GM18526 (cell line): Measurements from ENCODE around the gene JAZF1.

ENCODE experiments used
- POLR2A ChIP-seq: IDR thresholded peaks from 3 replicates; pipeline ENCODE4 v1.6.1; 2011; ENCODE audit not compliant: insufficient read length; ENCODE audit errors: extremely low read depth

The JAZF1 gene

GRCh38 chr7:27901028-27901760, 279.4 kb downstream of the JAZF1 start:
- no peak for TF ChIP-seq POLR2A

DNA sequence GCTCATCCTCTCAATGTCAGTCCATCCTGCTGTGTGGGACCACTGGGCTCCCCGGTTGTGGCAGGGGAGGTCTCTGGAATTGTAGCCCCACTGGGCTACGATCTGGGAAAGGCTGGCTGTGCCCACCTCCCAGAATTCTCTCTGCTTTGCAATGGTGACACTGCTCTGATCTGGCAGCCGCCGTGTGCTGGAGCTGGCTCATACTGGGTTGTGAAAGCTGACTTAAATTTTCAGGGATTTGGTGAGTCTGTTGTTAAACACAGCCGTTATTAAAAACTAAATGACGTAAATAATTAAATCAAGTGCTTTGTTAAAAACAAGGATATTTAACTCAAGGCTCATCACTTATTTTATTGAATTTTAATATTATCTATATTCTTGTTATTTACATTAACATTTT, 280.6 kb downstream of the JAZF1 start:
- TF ChIP-seq POLR2A = no peak

DNA sequence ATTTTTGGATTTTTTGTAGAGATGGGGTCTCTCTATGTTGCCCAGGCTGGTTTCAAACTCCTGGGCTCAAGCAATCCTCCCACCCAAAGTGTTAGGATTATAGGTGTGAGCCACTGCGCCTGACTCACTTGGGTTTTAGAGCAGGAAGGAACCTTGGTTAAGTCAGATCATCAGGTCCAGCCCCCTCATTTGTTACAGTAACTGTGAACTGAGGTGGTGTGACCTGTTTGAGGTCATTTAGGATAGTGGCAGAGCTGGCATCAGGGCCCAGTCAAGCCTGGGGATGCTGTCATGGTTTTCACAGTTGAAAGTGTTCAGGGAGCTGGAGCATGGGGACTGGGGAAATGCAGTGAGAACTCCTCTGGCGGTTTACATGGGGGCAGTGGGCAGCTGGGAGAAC, 281.0 kb downstream of the JAZF1 start:
- TF ChIP-seq POLR2A = no peak

DNA sequence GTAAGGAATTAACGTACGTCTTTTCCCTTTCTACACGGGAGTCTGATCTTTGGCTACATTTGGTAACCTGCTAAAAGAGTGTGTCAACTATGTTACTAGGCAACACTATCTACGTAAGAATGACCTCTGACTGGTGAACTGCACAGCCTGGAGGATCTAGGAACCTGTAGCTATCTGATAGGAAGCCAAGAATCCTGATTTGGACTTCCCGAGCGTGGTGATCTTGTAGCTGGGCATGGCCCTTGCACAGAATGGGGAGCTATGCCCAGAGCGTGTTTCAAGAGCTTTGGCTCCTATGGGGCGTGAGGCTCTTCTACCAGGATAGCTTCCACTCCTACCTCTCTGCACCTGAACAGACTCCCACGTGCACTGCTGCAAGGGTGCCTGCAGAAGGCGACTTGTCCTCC, 283.2 kb downstream of the JAZF1 start:
- TF ChIP-seq POLR2A = no peak

DNA sequence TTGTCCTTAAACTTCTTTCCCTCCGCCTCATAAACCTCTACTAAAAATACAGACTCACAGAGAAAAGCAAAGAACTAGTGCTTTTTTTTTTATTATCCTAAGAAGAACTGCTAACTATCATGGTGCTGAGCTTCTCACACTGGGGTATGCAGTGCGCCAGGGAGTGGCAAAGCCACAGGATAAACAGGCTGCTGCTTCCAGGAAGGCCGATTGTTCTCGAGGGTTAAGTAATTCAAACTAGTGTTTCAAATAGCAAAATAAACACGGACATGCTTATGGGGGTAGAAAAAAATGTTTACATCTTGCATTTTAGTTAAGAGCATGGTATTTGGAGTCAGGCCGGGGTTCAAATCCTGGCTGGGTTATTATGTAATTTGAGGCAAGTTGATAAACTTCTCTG, 283.6 kb downstream of the JAZF1 start:
- no peak for TF ChIP-seq POLR2A

DNA sequence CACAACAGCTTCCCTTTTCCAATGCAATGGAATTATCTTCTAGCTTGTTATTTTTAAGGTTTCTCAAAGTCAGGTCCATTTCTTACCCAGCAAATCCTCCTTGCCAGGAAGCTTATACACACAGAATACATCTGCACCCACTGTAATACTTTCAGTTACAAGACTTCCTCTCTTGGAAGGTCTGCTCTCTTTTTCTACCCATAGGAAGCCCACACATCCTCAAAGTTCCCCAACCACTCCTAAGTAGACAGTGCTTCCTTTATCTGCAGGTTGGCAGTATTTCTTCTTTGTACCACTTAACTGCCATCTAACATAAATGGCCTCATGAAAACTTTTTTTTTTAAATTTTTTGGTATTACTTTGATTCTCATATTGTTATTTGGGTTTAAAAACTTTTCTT, 285.0 kb downstream of the JAZF1 start:
- TF ChIP-seq POLR2A = no peak

DNA sequence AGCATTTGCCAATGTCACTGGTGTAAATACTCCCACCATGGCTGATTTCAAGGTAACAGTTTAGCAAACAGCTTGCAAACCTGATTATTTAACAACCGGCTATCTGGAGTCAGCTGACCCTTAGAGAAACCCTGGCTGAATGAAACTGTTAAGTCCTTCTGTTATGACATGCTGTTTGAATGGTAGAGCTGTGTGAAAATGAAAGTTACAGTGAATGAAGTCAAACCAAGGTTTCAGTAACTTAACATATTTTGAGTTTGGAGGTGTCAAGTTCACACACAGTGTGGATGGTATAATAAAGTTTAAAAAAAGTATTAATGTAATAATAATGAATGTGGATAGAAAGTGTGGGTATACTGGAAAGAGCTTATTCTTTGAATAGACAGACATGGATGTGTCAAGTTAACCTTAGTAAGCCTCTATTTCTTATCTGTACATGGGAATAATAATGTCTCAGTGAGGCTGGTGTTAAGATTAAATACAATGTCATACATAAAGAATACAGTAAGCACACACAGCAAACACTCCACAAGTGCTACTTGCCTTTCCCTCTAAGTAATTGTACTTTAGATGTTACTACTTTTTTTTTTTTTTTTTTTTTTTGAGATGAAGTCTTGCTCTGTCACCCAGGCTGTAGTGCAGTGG, 290.3 kb downstream of the JAZF1 start:
- no peak for TF ChIP-seq POLR2A

DNA sequence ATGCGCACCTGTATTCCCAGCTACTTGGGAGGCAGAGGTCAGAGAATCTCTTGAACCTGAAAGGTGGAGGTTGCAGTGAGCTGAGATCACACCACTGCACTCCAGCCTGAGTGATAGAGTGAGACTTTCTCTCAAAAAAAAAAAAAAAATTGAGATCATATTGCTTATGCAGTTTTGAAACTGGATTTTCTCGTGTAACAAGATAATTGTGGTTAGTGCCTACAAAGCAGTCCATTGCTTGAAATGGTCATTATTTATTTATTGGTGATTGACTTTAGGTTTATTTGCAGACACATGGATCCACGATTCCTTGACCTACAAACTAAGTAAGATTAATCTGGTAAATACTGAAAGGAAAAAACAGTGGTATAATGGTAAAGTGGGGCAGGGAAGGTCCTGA, 290.8 kb downstream of the JAZF1 start:
- no peak for TF ChIP-seq POLR2A

DNA sequence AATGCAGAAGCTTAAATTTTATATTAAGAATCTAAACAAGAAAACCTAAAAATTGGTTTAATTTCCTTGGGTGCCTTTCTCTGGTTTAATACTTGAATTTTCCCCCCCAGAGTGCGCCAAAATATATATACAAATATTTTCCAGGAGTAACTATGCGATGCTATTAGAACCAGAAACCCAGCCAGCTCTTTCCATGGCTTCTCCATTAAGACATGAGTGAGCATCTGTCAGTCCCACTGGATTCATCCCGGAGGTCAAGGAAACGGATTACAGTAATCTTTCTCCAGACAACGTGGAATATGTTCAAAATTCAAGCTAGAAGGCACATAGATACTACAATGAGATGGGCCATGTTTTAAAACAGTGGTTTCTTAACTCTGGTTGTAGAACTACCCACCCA, 291.9 kb downstream of the JAZF1 start:
- TF ChIP-seq POLR2A = no peak

- TF ChIP-seq POLR2A = no peak
These were observed 294.9 kb downstream of the JAZF1 start for GRCh38 chr7:27885652-27886051.

GRCh38 chr7:27883696-27884095, 296.9 kb downstream of the JAZF1 start:
- no peak for TF ChIP-seq POLR2A

DNA sequence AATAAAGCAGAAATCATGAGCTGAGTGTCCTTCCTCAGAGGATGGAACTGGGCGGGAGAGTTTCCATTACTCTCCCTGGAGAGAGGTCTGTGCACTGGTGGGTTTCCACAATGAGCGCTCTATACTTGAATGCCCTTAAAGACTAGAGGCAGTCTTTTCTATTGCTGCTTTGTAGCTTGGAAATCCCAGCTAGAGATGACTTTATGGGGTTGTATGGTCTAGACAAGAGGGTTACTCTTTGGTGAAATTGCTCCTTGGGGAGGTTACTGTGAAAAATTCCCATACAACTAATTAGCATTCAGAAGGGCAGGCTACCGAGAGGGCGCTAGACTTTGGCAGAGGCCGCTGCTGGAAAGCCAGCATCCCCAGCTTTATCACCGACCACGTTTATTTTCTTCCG, 303.8 kb downstream of the JAZF1 start:
- no peak for TF ChIP-seq POLR2A

GRCh38 chr7:27875832-27876231, 304.8 kb downstream of the JAZF1 start:
- TF ChIP-seq POLR2A = no peak

GRCh38 chr7:27875061-27875460, 305.5 kb downstream of the JAZF1 start:
- no peak for TF ChIP-seq POLR2A

- no peak for TF ChIP-seq POLR2A
These were observed 306.3 kb downstream of the JAZF1 start for GRCh38 chr7:27873981-27874957.

GRCh38 chr7:27872356-27873275, 308.0 kb downstream of the JAZF1 start:
- TF ChIP-seq POLR2A = no peak
